Umbilical cord (tissue), 2 donors: ENCODE data around the gene PLEKHG7. TPM values are rescaled to one million over a fixed set of nuclear protein-coding genes. Genes with fewer than 3 reads are reported as not detected.

Experiments
- DNase-seq: peaks from one replicate; pipeline ENCODE4 v3.0.0-alpha.2; 2015; ENCODE audit warnings: low spot score
- total RNA-seq: library from RNA; depleted of rRNA; stranded (reverse); fragments of >200 nt; gene quantifications from one replicate; pipeline ENCODE4 v1.2.3, GENCODE V29; 2014; ENCODE audit warnings: low replicate concordance; ENCODE audit not compliant: insufficient read depth

Gene PLEKHG7
- total RNA-seq, 1 donor from 2014 or later = 8.2 TPM

DNA sequence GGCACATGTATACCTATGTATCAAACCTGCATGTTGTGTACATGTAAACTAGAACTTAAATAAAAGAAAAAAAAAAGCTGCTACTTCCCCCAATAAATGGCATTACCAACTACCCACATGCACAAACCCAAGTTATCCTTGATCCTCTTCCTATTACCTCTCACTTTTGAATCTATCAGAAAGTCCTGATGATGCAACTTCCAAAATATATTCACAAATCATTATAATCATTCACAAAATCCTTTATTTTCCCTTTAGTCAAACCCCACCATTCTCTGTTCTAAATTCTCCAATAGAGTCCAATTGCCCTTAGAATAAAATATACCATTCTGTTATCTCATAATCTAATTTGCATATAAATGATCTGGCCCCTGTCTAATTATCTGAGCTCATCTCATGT is 92.0 kb downstream of the PLEKHG7 start:
- DNase-seq = no peak

GRCh38 chr12:92796650-92797049 is 93.9 kb downstream of the PLEKHG7 start:
- no peak for DNase-seq

DNA sequence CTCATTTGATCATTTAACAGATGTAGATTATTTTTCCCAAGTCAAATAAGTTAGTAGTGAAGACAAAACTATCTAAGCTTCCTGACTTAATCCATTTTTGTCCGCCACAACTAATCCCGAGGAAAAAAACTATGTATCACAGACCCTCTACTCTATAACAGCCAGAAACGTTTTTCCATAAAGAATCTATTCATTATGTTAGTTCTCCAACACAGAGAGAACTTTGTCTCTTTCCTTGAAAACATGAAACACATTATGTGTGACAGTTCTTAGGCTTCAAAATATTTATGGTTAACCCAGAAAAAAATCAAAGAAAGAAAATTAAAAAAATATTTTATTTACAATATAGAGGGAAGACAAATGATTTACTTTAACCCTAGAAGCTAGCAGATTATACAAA is 100.1 kb downstream of the PLEKHG7 start:
- DNase-seq = no peak

DNA sequence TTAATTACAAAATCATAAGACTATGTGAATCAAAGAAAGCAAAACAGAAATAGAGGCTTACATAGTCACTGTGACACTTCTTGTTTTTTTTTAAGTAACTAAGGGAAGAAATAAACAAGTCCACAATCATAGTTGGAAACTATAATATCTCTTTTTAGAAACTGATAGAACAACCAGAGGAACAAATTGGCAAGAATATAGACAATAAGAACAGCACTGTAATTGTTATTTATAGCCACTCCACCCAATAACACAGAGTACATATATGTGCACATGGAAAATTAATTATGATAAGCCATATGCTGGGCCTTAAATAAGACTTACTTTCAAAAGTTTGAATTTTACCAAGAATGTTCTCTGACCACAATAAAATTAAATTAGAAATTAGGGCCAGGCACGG is 101.1 kb downstream of the PLEKHG7 start:
- no peak for DNase-seq

DNA sequence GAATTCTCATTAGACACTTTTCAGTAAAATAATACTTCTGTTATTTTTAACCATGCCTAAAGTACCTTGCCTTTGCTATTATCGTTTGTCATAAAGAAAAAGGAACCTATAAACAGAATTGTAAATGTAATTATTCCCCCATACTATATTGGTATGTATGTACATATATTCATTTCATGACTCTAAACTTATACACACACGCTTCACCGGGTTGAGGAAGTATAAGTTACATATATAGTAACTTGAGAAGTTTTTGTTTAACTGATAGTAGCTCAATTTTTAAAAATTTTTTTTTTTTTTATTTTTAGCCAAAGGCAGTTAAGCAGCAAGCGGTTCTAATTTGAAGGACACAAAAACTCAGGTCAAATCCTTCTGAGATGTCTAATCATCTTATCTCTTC is 107.6 kb downstream of the PLEKHG7 start:
- DNase-seq = no peak

- DNase-seq = no peak
Measured at GRCh38 chr12:92814584-92814983, 111.8 kb downstream of the PLEKHG7 start.

GRCh38 chr12:92821142-92821541 is 118.4 kb downstream of the PLEKHG7 start:
- DNase-seq = no peak

Other genes with a start within 250 kb of the PLEKHG7 start
- 28.2 TPM for gene EEA1, start 226.3 kb downstream of the PLEKHG7 start, total RNA-seq